Stomach (tissue), 9 donors: Measurements from ENCODE around the gene CELF2. TPM values are rescaled to one million over a fixed set of nuclear protein-coding genes. Genes with fewer than 3 reads are reported as not detected.

Experiments
- DNase-seq, 2 donors: peaks; one replicate each; pipeline versions ENCODE4 v3.0.0 to v3.0.0-alpha.2; 2013 to 2019
- H3K27ac ChIP-seq, 5 donors: fragments of 200-600 bp in 4 of 5; sonication (generic) in 4 of 5; one replicate each; pipeline ENCODE4 v1.5.1; 2013 to 2019; ENCODE audit warnings: mild to moderate bottlenecking in 1 of 5, moderate library complexity in 1 of 5
- H3K27me3 ChIP-seq, 3 donors: fragments of 200-600 bp; sonication (generic); one replicate each; pipeline ENCODE4 v1.5.1; 2017 to 2019; ENCODE audit warnings: mixed run types in 1 of 3
- H3K36me3 ChIP-seq, 4 donors: fragments of 200-600 bp; sonication (generic); 1 replicate in 3 of 4; 2 replicates in 1 of 4; pipeline ENCODE4 v1.5.1; 2016 to 2019
- H3K4me1 ChIP-seq, 4 donors: fragments of 200-600 bp; sonication (generic); one replicate each; pipeline ENCODE4 v1.5.1; 2016 to 2019
- H3K4me3 ChIP-seq, 4 donors: fragments of 200-600 bp; sonication (generic) in 3 of 4; one replicate each; pipeline ENCODE4 v1.5.1; 2016 to 2019; ENCODE audit warnings: mild to moderate bottlenecking in 1 of 4
- H3K9me3 ChIP-seq, 4 donors: fragments of 200-600 bp; sonication (generic); one replicate each; pipeline ENCODE4 v1.5.1; 2016 to 2019
- EP300 ChIP-seq: sonication (generic); formaldehyde crosslinking; IDR thresholded peaks from one replicate; pipeline ENCODE4 v1.6.1; 2017; ENCODE audit warnings: antibody characterized with exemption
- POLR2A ChIP-seq, 4 donors: fragments of 450-650 bp; IDR thresholded peaks; one replicate each; pipeline ENCODE4 v1.6.1; 2016; ENCODE audit warnings: antibody characterized with exemption in 4 of 4, control low read depth in 2 of 4, mild to moderate bottlenecking in 1 of 4, moderate library complexity in 1 of 4
- POLR2AphosphoS5 ChIP-seq, 3 donors: sonication (generic); formaldehyde crosslinking; IDR thresholded peaks; one replicate each; pipeline ENCODE4 v1.6.1; 2016; ENCODE audit warnings: antibody characterized with exemption in 3 of 3
- WGBS, 5 donors: extraction: QIAGEN DNeasy Blood & Tissue Kit in 3 of 5; methylation state at CpG; one replicate each; pipeline versions ENCODE4 v1.1.5 to v1.1.7; 2013 to 2018; 5-methylcytosine and 5-hydroxymethylcytosine counted together
- intact Hi-C: fragments of 100-400 bp; cut with DNase I; formaldehyde crosslinking; loops from one replicate; pipeline ENCODE4 v1.15.1; 2023; ENCODE audit warnings: low total_unique reads
- polyA plus RNA-seq, 3 donors: library from polyadenylated mRNA; stranded (reverse); fragments of 200-250 nt; gene quantifications; one replicate each; pipeline ENCODE4 v1.2.3, GENCODE V29; 2013
- total RNA-seq, 5 donors: library from RNA; depleted of rRNA; stranded (reverse); fragments of >200 nt; gene quantifications; one replicate each; pipeline versions ENCODE4 v1.1.0 to v1.2.3, GENCODE V29; 2014 to 2016
- TF ChIP-seq, protein P1 (sequence below), 7 experiments: fragments of 450-650 bp in 4 of 7; fragments of 200-600 bp in 3 of 7; sonication (generic) in 3 of 7; IDR thresholded peaks; one replicate each; pipeline ENCODE4 v1.5.1; 2016 to 2019; ENCODE audit warnings: antibody characterized with exemption in 7 of 7, control low read depth in 2 of 7, mild to moderate bottlenecking in 1 of 7
- donor health status: healthy with polysubstance abuse.
- donor health status: Bipolar disorder and iron deficiency.
- donor health status: healthy.

The CELF2 gene
- total and polyA plus RNA-seq, 8 donors, result 3.9 to 65.3 (median 36.1) TPM

DNA sequence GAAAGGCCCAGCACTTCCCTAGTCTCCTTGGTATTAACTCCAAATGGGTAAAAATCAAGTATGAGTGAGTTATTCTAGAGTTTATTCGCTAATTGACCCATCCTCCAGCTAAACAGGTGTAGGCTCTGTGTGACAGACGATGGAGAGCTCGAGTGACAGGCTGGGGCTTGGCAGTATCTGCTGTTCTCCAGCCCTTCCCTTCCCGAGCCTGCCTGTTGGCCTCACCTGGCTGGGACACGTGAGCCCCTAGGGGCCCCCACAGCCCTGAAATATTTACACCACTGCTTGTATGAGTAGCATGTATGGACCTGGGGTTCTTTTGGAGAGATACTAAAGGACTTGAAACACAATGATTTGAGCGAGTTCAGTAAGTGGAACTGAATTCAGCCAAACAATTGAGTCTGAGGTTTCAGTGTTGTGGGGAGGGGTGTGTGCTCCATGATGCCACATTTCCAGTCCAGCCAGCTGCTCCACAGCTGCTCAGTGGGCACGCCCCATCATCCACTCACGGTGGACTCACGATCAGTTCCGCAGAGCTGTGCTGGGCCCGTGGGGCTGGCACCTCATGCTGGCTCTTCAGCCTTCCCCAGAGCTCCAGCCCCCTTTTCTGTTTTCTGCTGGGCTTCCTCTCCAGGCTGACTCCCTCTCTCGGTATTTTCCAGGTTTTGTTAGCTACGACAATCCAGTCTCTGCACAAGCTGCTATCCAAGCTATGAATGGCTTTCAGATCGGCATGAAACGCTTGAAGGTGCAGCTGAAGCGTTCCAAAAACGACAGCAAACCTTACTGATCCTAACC is 310.8 kb downstream of the CELF2 start:
- TF ChIP-seq, protein P1, sequence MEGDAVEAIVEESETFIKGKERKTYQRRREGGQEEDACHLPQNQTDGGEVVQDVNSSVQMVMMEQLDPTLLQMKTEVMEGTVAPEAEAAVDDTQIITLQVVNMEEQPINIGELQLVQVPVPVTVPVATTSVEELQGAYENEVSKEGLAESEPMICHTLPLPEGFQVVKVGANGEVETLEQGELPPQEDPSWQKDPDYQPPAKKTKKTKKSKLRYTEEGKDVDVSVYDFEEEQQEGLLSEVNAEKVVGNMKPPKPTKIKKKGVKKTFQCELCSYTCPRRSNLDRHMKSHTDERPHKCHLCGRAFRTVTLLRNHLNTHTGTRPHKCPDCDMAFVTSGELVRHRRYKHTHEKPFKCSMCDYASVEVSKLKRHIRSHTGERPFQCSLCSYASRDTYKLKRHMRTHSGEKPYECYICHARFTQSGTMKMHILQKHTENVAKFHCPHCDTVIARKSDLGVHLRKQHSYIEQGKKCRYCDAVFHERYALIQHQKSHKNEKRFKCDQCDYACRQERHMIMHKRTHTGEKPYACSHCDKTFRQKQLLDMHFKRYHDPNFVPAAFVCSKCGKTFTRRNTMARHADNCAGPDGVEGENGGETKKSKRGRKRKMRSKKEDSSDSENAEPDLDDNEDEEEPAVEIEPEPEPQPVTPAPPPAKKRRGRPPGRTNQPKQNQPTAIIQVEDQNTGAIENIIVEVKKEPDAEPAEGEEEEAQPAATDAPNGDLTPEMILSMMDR (IDR thresholded peaks at IDR 0.05), result no peak
- no peak for TF ChIP-seq POLR2A (IDR thresholded peaks at IDR 0.05)
- TF ChIP-seq POLR2AphosphoS5 (IDR thresholded peaks at IDR 0.05), result no peak
- no peak for TF ChIP-seq EP300
- no peaks in the 10 kb centered on the region for H3K9me3 ChIP-seq
- intact Hi-C loops, result no loop called here
- peak in 1 of 2 donors; percentile 24 for DNase-seq
- no peak overlapping the region for H3K4me3 ChIP-seq
- H3K27me3 ChIP-seq, result no peaks in the 10 kb centered on the region
- WGBS, 5 donors, result 62 to 79% (median 66%) methylated on average over 17 of the region's 17 CpGs
- peaks cover 5 to 70% (median 55%) of the 10 kb centered on the region in 4 donors for H3K36me3 ChIP-seq
- peaks cover 0 to 24% (median 6%) of the 10 kb centered on the region in 4 donors for H3K4me1 ChIP-seq
- H3K27ac ChIP-seq, result peak overlapping the region in 1 of 5 donors; percentile 7

DNA sequence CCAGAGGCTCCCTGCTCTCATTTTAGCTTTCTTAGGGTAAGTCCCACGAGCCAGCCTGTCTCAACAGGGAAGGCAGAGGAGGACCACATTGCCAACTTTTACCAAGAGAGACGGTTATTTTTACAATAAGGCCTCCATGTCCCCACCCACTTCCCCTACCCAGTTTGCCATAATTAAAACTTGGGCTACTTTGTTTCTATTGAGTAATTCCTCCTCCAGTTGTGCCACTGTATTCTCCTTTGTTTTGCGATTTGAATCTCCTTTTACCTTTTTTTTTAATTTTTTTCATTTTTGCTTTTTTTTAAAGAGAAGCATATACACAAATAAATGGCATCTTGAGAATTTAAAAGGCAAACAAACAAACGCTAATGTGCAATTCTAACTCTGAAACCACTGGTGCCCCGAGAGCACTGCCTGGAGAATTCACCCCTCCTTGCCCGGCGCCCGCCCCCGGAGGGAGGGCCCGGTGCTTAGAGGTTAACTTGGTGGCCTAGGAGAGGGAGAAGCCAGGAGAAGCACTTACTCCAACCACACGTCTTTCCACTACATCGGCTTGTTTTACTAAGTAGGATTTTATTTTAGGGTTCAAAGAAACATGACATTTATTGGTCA is 311.5 kb downstream of the CELF2 start:
- Histone ChIP-seq H3K27ac (peak overlapping the region in 1 of 5 donors; percentile 7), H3K9me3 (no peaks in the 10 kb centered on the region), H3K36me3 (peaks cover 5 to 63% (median 48%) of the 10 kb centered on the region in 4 donors), H3K27me3 (no peaks in the 10 kb centered on the region), H3K4me3 (no peak overlapping the region), H3K4me1 (peaks cover 0 to 24% (median 6%) of the 10 kb centered on the region in 4 donors)
- intact Hi-C loops, result no loop called here
- no peak for TF ChIP-seq POLR2A (IDR thresholded peaks at IDR 0.05)
- TF ChIP-seq EP300, result no peak
- TF ChIP-seq, protein P1 (IDR thresholded peaks at IDR 0.05), result no peak
- no peak for TF ChIP-seq POLR2AphosphoS5 (IDR thresholded peaks at IDR 0.05)
- WGBS, 5 donors, result 54 to 64% (median 59%) methylated on average over 12 of the region's 12 CpGs
- no peak for DNase-seq

DNA sequence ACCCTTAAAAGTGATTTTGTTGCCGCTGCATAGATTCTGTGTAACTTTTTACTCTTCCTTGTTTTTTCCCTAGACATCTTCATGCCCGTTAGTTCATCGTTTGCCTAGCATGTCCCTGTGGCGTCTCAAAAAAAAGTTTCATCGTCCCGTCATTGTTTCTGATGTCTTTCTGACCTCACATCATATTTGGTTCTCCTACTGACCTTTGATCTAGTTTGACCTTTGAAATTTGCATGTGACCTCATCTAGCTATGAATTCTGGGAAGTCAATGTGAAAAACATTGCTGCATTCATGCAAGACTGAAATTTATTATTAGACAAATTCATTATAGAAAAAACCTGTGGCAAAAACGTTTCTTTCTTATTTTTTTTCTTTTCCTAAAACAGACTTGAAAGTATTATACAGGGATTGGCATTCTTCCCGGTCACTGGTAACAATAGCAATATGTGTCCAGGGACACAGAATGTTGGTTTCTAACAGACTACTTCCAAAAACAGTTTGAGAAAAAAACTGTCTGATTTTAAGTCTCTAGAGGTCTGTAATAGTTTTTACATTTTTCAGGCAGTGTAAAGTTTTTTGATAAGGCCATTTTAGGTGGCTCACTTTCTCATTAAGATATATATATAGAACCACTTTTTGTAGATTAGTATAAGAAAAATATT is 312.8 kb downstream of the CELF2 start:
- Histone ChIP-seq H3K36me3 (peaks cover 0 to 56% (median 41%) of the 10 kb centered on the region in 4 donors), H3K27me3 (no peaks in the 10 kb centered on the region), H3K27ac (no peak overlapping the region), H3K9me3 (no peaks in the 10 kb centered on the region), H3K4me3 (no peak overlapping the region), H3K4me1 (peaks cover 0 to 31% (median 9%) of the 10 kb centered on the region in 4 donors)
- TF ChIP-seq, protein P1 (IDR thresholded peaks at IDR 0.05), result no peak
- no peak for TF ChIP-seq EP300
- no peak for TF ChIP-seq POLR2AphosphoS5 (IDR thresholded peaks at IDR 0.05)
- TF ChIP-seq POLR2A (IDR thresholded peaks at IDR 0.05), result no peak
- intact Hi-C loops, result no loop called here
- WGBS, 5 donors, result 54 to 71% (median 69%) methylated on average over 8 of the region's 8 CpGs
- peak in 1 of 2 donors; percentile 66 for DNase-seq

DNA sequence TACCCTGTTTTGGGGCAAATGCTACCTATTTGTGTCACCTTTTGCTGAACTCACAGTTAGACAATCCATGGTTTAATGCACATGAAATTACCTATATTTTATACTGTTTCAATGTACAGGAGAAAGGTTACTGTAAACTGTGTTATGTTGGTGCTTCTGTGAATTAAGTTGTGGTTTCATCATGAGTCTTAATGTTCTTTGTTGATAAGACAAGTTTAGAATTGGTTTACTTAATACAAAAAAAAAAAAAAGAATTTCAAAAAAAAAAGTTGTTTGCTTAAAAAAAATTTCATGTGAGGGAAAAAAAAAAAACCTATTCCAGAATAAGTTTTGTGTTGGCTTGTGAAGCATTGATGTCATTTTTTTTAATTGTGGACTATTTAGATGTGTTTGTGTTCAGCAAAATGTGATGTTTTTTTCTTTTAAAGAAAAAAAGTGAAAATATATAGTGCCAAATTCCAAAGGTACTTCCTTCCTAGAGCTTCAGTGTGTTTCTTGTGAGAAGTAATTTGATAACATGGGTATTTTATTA is 313.4 kb downstream of the CELF2 start:
- Histone ChIP-seq H3K9me3 (no peaks in the 10 kb centered on the region), H3K4me1 (peaks cover 0 to 31% (median 9%) of the 10 kb centered on the region in 4 donors), H3K4me3 (no peak overlapping the region), H3K27me3 (no peaks in the 10 kb centered on the region), H3K27ac (no peak overlapping the region), H3K36me3 (peaks cover 0 to 50% (median 36%) of the 10 kb centered on the region in 4 donors)
- no peak for TF ChIP-seq POLR2AphosphoS5 (IDR thresholded peaks at IDR 0.05)
- no peak for DNase-seq
- intact Hi-C loops, result no loop called here
